Measurements from ENCODE around the gene PPP1R1B.

The PPP1R1B gene

GRCh38 chr17:39671651-39672521, 45.1 kb downstream of the PPP1R1B start:
- DNase-seq = no peak

- DNase-seq = no peak
These were observed 46.0 kb downstream of the PPP1R1B start for GRCh38 chr17:39672522-39673334.

DNA sequence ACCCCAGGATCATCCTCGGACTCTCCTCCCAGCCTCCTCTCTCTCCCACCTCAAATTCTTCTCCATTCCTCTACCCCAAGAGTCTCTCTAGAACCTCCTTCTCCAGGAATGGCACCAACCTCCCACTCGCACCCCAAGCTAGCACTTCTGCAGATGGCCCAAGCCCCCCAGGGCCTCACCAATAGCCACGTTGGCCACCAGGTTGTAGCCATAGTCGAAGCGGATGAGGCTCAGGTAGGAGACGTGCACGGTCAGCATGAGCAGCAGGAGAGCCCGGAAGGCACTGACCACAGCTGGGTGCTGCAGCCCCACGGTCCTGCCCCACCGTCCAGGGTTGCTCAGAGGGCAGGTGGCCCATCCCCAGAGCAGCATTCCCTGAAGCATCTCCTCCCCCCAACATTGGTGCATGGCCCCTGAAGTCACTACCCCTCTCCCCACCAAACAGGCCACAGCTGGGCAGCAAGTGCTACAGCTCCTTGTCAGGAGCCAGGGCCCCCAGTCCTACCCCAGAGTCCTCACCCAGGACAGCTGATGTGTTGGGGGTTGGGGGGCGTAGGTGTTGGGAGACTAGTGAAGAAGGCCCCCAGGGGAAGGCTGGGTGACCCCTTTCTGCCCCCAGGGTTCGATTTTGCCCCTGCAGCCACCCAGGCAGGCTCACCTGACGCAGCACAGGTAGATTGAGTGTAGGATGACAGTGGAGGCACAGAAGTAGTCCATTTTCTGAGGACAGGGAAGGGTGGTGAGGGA, 46.8 kb downstream of the PPP1R1B start:
- DNase-seq = no peak

GRCh38 chr17:39674179-39674578, 47.4 kb downstream of the PPP1R1B start:
- DNase-seq = no peak

GRCh38 chr17:39674702-39675389, 48.1 kb downstream of the PPP1R1B start:
- DNase-seq = no peak

- DNase-seq = no peak
These were observed 48.8 kb downstream of the PPP1R1B start for GRCh38 chr17:39675390-39676082.

DNA sequence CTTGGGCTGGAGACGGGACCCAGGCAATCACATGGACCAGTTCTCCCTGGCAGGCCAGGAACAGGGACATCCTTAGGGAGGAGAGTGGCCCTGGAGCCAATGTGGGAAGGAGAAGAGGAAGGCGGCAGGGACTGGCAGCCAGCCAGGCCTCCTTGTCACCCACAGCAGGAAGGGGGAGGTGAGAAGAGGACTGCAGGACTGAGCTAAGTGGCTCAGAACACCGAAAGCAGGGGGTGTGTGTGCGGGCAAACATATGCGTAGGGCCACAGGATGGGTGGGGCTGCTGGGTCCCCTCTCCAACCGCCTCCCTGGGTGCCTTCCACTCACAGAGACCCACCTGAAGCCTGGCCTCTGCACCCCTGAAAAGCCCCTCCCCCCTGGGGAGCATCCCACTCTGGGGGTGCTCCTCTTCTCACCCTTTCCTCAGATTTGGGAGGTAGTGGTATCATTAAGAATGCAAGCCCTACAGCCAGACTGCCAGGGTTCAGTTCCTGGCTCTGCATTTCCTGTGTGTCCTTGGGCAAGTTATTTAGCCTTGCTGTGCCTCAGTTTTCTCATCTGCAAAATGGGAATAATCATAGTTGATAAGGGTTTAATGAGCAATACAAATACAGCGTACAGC, 49.6 kb downstream of the PPP1R1B start:
- no peak for DNase-seq

DNA sequence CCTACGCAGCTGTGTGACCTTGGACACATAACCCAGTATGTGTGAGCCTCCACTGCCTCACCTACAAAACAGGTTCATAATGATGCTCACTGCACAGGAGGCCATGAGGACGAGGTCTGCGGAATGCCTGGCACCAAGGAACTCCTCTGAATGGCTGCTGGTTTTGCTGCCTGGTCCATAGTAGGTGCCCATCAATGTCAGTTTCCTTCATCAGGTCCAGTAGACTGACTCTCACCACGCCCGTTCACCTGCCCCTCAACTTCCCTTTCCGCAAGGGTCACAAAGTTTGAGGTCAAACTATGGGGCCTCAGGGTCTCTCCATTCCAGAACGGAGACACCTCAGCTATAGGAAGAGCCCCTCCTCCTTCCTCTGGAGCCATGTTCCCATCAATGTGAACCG, 50.3 kb downstream of the PPP1R1B start:
- no peak for DNase-seq

- no peak for DNase-seq
These were observed 51.0 kb downstream of the PPP1R1B start for GRCh38 chr17:39677542-39678339.

DNA sequence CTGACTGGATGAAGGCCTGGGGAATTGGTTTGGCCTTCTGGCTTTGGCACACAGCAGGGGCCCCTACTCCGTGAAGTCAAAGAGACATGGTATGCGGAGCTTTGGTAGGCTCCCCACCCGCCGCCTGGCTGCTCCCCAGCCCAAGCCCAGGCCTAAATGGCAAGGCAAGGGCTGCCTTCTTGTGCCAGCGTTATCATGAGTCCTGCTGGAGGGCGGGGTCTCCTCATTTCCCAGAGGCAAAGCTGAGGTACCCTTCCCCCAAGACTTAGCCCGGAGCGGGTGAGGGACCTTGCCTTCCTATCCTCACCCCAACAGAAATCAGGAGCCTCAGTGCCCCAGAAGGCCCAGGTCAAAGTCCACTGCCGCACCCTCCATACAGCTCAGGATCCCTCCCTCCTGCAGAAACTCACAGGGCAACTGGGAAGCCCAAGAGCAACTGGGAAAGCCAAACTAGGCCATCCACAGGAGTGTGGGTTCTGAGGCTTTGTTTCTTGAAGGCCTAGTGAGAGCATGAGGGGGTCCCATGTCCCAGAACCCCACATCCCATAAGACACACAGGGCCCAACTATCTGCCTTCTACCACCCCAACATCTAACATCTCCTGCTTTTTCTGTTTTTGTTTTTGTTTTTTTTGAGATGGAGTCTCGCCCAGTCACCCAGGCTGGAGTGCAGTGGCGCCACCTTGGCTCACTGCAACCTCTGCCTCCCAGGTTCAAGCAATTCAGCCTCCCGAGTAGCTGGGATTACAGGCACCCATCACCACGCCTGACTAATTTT, 51.8 kb downstream of the PPP1R1B start:
- DNase-seq = no peak

GRCh38 chr17:39679521-39680192, 52.9 kb downstream of the PPP1R1B start:
- DNase-seq = no peak

- no peak for DNase-seq
These were observed 56.7 kb downstream of the PPP1R1B start for GRCh38 chr17:39683295-39683939.

GRCh38 chr17:39684369-39685192, 57.8 kb downstream of the PPP1R1B start:
- DNase-seq = no peak

All from NCI-H1048 (cell line).